Measurements from ENCODE around the gene TMEM151A. TPM values are rescaled to one million over a fixed set of nuclear protein-coding genes. Genes with fewer than 3 reads are reported as not detected.

The TMEM151A gene
- total RNA-seq, 1 donor from 2014 or later, result not detected

DNA sequence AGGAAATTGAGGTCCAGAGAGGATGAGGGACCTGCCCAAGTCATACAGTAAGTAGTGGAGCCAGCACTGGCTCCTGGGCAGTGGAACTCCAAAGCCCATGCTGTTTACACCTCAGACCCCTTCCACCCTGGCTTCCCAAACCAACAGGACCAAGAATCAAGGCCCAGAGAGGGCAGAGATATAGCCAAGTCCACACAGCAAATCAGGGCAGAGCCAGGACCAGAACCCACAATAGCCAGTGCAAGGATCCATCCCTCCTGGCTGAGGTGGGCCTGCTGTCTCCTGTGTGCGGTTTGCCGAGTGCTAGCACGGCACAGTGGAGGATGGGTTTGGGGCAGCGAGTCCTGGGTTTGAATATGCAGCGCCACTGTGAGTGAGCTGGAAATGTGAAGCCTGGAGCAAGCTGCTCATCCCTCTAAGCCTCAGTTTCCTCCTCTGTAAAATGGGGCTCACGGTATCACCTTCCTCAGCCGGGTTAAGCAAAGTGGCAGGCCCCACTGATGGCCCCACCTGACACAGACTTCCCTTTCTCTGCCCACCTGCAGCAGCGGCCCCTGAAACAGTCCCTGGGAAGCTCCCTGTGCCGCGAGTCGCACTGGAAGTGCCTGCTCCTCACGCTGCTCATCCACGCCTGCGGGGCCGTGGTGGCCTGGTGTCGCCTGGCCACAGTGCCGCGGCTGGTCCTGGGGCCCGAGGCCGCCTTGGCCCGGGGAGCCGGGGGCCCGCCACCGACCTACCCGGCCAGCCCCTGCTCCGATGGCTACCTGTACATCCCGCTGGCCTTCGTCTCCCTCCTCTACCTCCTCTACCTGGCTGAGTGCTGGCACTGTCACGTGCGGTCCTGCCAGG lies 2.3 kb downstream of the TMEM151A start:
- Histone ChIP-seq H3F3A (ENCODE audit: low read depth) (peaks cover 25% of the 10 kb centered on the region), H3K4me1 (peaks cover 5% of the 10 kb centered on the region), H3K36me3 (no peaks in the 10 kb centered on the region), H2AFZ (replicated peaks) (no peak overlapping the region), H3K27me3 (peaks cover 49% of the 10 kb centered on the region), H4K20me1 (ENCODE audit: low read depth) (peaks cover 28% of the 10 kb centered on the region), H3K27ac (no peak overlapping the region), H3K9me3 (ENCODE audit: low read depth) (no peaks in the 10 kb centered on the region), H3K9ac (no peak overlapping the region), H3K4me2 (no peak overlapping the region), H3K79me2 (ENCODE audit: low read depth) (no peaks in the 10 kb centered on the region), H3K4me3 (no peak overlapping the region)
- peaks cover 46% of the 10 kb centered on the region for H3K27me3 Mint-ChIP-seq (ENCODE audit: insufficient read depth, low read depth)
- H3K9me3 Mint-ChIP-seq, result peaks cover 5% of the 10 kb centered on the region
- no peaks in the 10 kb centered on the region for H3K36me3 Mint-ChIP-seq
- H3K4me3 Mint-ChIP-seq, result no peak overlapping the region
- no peak overlapping the region for H3K27ac Mint-ChIP-seq
- no peak for DNase-seq (ENCODE audit: low spot score)
- TF ChIP-seq, protein P1, sequence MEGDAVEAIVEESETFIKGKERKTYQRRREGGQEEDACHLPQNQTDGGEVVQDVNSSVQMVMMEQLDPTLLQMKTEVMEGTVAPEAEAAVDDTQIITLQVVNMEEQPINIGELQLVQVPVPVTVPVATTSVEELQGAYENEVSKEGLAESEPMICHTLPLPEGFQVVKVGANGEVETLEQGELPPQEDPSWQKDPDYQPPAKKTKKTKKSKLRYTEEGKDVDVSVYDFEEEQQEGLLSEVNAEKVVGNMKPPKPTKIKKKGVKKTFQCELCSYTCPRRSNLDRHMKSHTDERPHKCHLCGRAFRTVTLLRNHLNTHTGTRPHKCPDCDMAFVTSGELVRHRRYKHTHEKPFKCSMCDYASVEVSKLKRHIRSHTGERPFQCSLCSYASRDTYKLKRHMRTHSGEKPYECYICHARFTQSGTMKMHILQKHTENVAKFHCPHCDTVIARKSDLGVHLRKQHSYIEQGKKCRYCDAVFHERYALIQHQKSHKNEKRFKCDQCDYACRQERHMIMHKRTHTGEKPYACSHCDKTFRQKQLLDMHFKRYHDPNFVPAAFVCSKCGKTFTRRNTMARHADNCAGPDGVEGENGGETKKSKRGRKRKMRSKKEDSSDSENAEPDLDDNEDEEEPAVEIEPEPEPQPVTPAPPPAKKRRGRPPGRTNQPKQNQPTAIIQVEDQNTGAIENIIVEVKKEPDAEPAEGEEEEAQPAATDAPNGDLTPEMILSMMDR (IDR thresholded peaks at IDR 0.05), result no peak
- no peak for TF ChIP-seq EZH2 (IDR thresholded peaks at IDR 0.05)
- no peak for TF ChIP-seq EZH2phosphoT487 (IDR thresholded peaks at IDR 0.05)
- peaks cover 38% of the 10 kb centered on the region for H3K4me1 Mint-ChIP-seq

DNA sequence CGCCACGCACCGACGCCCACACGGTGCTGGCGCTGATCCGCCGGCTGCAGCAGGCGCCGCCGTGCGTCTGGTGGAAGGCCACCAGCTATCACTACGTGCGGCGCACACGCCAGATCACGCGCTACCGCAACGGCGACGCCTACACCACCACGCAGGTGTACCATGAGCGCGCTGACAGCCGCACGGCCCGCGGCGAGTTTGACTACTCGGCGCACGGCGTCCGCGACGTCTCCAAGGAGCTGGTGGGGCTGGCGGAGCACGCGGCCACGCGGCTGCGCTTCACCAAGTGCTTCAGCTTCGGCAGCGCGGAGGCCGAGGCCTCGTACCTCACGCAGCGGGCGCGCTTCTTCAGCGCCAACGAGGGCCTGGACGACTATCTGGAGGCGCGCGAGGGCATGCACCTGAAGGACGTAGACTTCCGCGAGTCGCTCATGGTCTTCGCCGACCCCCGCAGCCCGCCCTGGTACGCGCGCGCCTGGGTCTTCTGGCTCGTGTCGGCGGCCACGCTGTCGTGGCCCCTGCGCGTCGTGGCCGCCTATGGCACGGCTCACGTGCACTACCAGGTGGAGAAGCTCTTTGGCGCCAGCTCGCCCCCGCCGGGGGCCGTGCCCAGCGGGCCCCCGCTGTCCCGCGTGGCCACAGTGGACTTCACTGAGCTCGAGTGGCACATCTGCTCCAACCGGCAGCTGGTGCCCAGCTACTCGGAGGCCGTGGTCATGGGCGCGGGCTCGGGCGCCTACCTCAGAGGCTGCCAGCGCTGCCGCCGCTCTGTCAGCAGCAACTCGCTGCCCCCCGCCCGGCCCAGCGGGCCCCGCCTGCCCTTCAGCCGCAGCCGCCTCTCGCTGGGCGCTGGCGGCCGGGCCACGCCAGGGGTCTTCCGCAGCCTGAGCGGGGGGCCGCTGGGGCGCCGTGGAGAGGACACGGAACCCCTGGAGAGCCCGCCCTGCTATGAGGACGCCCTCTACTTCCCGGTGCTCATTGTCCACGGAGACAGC lies 3.2 kb downstream of the TMEM151A start:
- Histone ChIP-seq H2AFZ (replicated peaks) (no peak overlapping the region), H3K36me3 (no peaks in the 10 kb centered on the region), H4K20me1 (ENCODE audit: low read depth) (peaks cover 25% of the 10 kb centered on the region), H3K9ac (no peak overlapping the region), H3F3A (ENCODE audit: low read depth) (peaks cover 18% of the 10 kb centered on the region), H3K4me2 (no peak overlapping the region), H3K4me3 (no peak overlapping the region), H3K27ac (no peak overlapping the region), H3K27me3 (peaks cover 46% of the 10 kb centered on the region), H3K79me2 (ENCODE audit: low read depth) (no peaks in the 10 kb centered on the region), H3K4me1 (peaks cover 5% of the 10 kb centered on the region), H3K9me3 (ENCODE audit: low read depth) (no peaks in the 10 kb centered on the region)
- H3K9me3 Mint-ChIP-seq, result peaks cover 5% of the 10 kb centered on the region
- no peak overlapping the region for H3K4me3 Mint-ChIP-seq
- TF ChIP-seq, protein P1 (IDR thresholded peaks at IDR 0.05), result no peak
- no peak for TF ChIP-seq EZH2 (IDR thresholded peaks at IDR 0.05)
- TF ChIP-seq EZH2phosphoT487 (IDR thresholded peaks at IDR 0.05), result no peak
- no peak for DNase-seq (ENCODE audit: low spot score)
- H3K27ac Mint-ChIP-seq, result no peak overlapping the region
- no peaks in the 10 kb centered on the region for H3K36me3 Mint-ChIP-seq
- H3K27me3 Mint-ChIP-seq (ENCODE audit: insufficient read depth, low read depth), result peaks cover 45% of the 10 kb centered on the region
- H3K4me1 Mint-ChIP-seq, result peaks cover 30% of the 10 kb centered on the region

- Histone ChIP-seq H3K9me3 (ENCODE audit: low read depth) (no peaks in the 10 kb centered on the region), H4K20me1 (ENCODE audit: low read depth) (peaks cover 2% of the 10 kb centered on the region), H3K36me3 (no peaks in the 10 kb centered on the region), H3F3A (ENCODE audit: low read depth) (peaks cover 6% of the 10 kb centered on the region), H3K4me2 (no peak overlapping the region), H3K27me3 (peaks cover 19% of the 10 kb centered on the region), H3K27ac (no peak overlapping the region), H3K4me3 (no peak overlapping the region), H3K4me1 (no peaks in the 10 kb centered on the region), H3K9ac (no peak overlapping the region), H3K79me2 (ENCODE audit: low read depth) (no peaks in the 10 kb centered on the region), H2AFZ (replicated peaks) (no peak overlapping the region)
- Mint-ChIP-seq H3K36me3 (no peaks in the 10 kb centered on the region), H3K4me1 (peaks cover 17% of the 10 kb centered on the region), H3K4me3 (peak overlapping the region; percentile 36), H3K9me3 (peaks cover 3% of the 10 kb centered on the region), H3K27me3 (ENCODE audit: insufficient read depth, low read depth) (peaks cover 31% of the 10 kb centered on the region), H3K27ac (no peak overlapping the region)
- no peak for TF ChIP-seq EZH2phosphoT487 (IDR thresholded peaks at IDR 0.05)
- TF ChIP-seq, protein P1 (IDR thresholded peaks at IDR 0.05), result no peak
- no peak for TF ChIP-seq EZH2 (IDR thresholded peaks at IDR 0.05)
- no peak for DNase-seq (ENCODE audit: low spot score)
Measured at GRCh38 chr11:66297610-66298009, 5.9 kb downstream of the TMEM151A start.

Data from neural progenitor cell (in vitro differentiated cells).